K562 (cell line): Measurements from ENCODE around the gene TMCO4.

ENCODE experiments used
- HCFC1 ChIP-seq: IDR thresholded peaks from 2 replicates; pipeline ENCODE4 v1.6.1; 2012; ENCODE audit warnings: low read depth, low read length, improper control_type of control experiment
- HDGF ChIP-seq: fragments of 450-650 bp; IDR thresholded peaks from 2 replicates; pipeline ENCODE4 v1.6.1; 2016
- HIVEP1 ChIP-seq: fragments of 250-450 bp; sonication (Bioruptor Pico); IDR thresholded peaks from 2 replicates; pipeline ENCODE4 v1.4.0; 2020; ENCODE audit warnings: mild to moderate bottlenecking
- KDM4B ChIP-seq, 2 experiments: fragments of 450-650 bp in 1 of 2; sonication (generic) in 1 of 2; IDR thresholded peaks; 2 replicates each; pipeline ENCODE4 v1.6.1; 2016 to 2017; ENCODE audit warnings: borderline replicate concordance in 2 of 2, antibody characterized with exemption in 1 of 2, low read depth in 1 of 2, mild to moderate bottlenecking in 1 of 2
- MAFF ChIP-seq: IDR thresholded peaks from 2 replicates; pipeline ENCODE4 v1.6.1; 2012; ENCODE audit warnings: low read length, improper control_type of control experiment
- MXI1 ChIP-seq: IDR thresholded peaks from 2 replicates; pipeline ENCODE4 v1.6.1; 2011; ENCODE audit warnings: low read depth, mild to moderate bottlenecking, improper control_type of control experiment, low read length
- POLR2A ChIP-seq: fragments of 450-650 bp; conservative IDR thresholded peaks from 2 replicates; pipeline ENCODE4 v1.6.1; 2016
- POLR2AphosphoS5 ChIP-seq: IDR thresholded peaks from 2 replicates; pipeline ENCODE4 v1.6.1; 2011; ENCODE audit warnings: mild to moderate bottlenecking, low read depth, low read length, moderate library complexity; ENCODE audit not compliant: control insufficient read depth, insufficient read depth
- ZNF174 ChIP-seq: fragments of 250-450 bp; sonication (Bioruptor Pico); IDR thresholded peaks from 2 replicates; pipeline ENCODE4 v1.4.0; 2020; ENCODE audit warnings: mild to moderate bottlenecking
- ZNF232 ChIP-seq: sonication (generic); formaldehyde crosslinking; IDR thresholded peaks from 2 replicates; pipeline ENCODE4 v1.8.0; 2022; ENCODE audit warnings: mild to moderate bottlenecking, missing genetic modification reagents
- ZNF239 ChIP-seq: fragments of 250-450 bp; sonication (Bioruptor Pico); IDR thresholded peaks from 2 replicates; pipeline ENCODE4 v1.4.0; 2020; ENCODE audit warnings: mild to moderate bottlenecking
- ZNF3 ChIP-seq: fragments of 250-450 bp; sonication (Bioruptor Pico); IDR thresholded peaks from 2 replicates; pipeline ENCODE4 v1.5.0; 2021; ENCODE audit warnings: mild to moderate bottlenecking, moderate library complexity
- TF ChIP-seq, protein P1 (sequence below): fragments of 450-650 bp; IDR thresholded peaks from one replicate; pipeline ENCODE4 v1.6.1; 2018; ENCODE audit warnings: mild to moderate bottlenecking, moderate library complexity; ENCODE audit not compliant: partially characterized antibody

GRCh38 chr1:19643602-19644394, 155.9 kb downstream of the TMCO4 start, which contains the start of gene NBL1:
- no peak for TF ChIP-seq ZNF174 (CRISPR knock-in tag)
- no peak for TF ChIP-seq POLR2A
- TF ChIP-seq MAFF: no peak
- no peak for TF ChIP-seq HCFC1
- TF ChIP-seq ZNF3 (CRISPR knock-in tag): no peak
- no peak for TF ChIP-seq ZNF239
- TF ChIP-seq KDM4B (IDR thresholded peaks at IDR 0.05; ENCODE audit: borderline replicate concordance in 2 of 2, low read depth in 1 of 2): no peak
- TF ChIP-seq POLR2AphosphoS5: no peak
- TF ChIP-seq HIVEP1: no peak
- no peak for TF ChIP-seq MXI1
- TF ChIP-seq HDGF: no peak
- TF ChIP-seq ZNF232 (CRISPR knock-in tag): no peak
- TF ChIP-seq, protein P1, sequence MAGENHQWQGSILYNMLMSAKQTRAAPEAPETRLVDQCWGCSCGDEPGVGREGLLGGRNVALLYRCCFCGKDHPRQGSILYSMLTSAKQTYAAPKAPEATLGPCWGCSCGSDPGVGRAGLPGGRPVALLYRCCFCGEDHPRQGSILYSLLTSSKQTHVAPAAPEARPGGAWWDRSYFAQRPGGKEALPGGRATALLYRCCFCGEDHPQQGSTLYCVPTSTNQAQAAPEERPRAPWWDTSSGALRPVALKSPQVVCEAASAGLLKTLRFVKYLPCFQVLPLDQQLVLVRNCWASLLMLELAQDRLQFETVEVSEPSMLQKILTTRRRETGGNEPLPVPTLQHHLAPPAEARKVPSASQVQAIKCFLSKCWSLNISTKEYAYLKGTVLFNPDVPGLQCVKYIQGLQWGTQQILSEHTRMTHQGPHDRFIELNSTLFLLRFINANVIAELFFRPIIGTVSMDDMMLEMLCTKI: no peak
